HG03442 (cell line): ENCODE data around the gene ANKRD33B.

Experiments
- ATAC-seq: cut with Tn5 transposase; IDR thresholded peaks from one replicate; pipeline ENCODE4 v1.9.1; 2021; ENCODE audit warnings: mild to moderate bottlenecking, moderate library complexity; ENCODE audit not compliant: unreplicated experiment

Gene ANKRD33B

DNA sequence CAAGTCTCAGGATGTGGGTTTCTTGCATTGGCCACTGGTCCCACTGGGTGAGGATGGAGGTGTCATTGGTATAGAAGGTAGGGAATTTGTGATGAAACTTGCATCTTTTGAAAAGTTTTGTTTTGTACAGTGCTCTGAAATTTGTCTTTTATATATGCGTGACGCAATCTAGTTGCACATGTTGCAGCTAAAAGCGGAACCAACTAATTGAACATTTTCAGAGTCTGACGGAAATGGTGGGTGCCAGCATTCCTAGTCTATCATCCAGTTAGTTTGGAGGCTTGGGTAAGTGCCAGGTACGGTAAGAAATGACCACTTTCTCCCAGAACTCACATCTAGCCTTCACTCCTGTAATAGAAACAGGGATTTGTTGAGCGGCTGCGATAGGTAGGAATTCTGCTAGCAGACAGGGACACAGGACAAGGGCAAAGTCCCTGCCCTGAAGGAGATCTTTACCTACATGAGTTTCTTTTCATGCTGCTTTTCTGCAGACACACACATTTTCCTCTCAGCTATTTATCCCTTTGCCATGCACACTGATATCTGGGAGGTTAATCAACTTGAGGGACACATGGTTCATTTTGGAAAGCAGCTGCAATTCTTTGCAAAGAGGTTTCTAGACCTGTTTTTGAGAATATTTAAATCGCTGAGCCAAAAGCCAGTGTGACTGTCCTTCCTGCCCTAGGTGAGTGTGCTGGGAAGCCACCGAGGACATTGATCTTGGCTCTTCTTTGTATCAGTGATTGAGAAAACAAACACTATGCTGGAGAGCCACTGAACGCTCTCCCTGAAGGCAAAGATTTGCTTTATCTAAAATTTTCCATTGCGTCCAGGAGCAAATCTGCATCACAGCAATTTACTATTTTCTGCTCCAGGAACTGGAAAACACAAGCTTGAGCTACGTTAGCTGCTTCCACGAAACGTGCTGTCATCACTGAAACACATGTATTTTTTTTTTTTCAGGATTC is 107.5 kb downstream of the ANKRD33B start:
- no peak for ATAC-seq

- ATAC-seq = no peak
Observed at GRCh38 chr5:10672146-10673016, 108.5 kb downstream of the ANKRD33B start.

GRCh38 chr5:10673017-10673389 is 109.1 kb downstream of the ANKRD33B start:
- no peak for ATAC-seq

- ATAC-seq = no peak
Observed at GRCh38 chr5:10673407-10673806, 109.5 kb downstream of the ANKRD33B start.

GRCh38 chr5:10674096-10674495 is 110.2 kb downstream of the ANKRD33B start:
- ATAC-seq = no peak

DNA sequence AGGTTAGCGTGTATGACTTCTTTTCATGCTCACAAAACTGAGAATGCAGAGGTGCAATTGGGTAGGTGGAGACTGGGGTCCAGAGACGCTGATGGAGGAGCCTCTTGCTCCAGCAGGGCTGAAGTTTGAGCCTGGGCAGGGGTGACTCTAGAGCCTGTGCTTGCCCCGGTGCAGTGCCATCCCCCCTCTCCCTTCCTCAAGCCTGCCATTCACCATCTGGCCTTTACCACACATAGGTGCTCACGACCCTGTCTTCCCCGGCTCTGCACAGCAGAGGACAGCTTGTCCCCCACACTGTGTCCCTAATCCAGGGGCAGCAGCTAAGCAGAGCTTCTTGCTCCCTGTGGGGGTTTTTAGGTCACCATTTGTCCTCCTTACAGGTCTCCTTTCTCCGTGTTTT is 110.7 kb downstream of the ANKRD33B start:
- ATAC-seq = no peak

GRCh38 chr5:10675177-10675700 is 111.4 kb downstream of the ANKRD33B start:
- ATAC-seq = no peak

- no peak for ATAC-seq
Observed at GRCh38 chr5:10676224-10676623, 112.4 kb downstream of the ANKRD33B start.

- ATAC-seq = no peak
Observed at GRCh38 chr5:10676946-10677345, 113.1 kb downstream of the ANKRD33B start.

GRCh38 chr5:10677533-10677932 is 113.7 kb downstream of the ANKRD33B start:
- no peak for ATAC-seq

DNA sequence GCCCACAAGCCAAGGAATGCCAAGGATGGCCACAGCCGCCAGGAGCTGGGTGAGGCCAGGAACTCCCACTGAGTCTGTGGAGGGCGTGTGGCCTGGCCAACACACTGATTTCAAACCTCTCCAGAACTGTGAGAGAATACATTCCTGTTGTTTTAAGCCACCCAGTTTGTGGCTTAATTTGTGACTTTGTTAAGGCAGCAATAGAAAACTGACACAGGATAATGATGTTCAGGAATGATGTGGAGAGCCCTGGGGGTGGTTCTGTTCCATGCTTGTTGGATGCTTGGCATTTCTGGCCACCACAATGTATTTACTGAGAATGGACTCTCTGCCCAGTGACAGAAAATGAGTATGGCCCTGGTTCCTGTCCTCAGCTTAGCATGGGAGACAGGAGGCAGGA is 114.4 kb downstream of the ANKRD33B start:
- no peak for ATAC-seq

DNA sequence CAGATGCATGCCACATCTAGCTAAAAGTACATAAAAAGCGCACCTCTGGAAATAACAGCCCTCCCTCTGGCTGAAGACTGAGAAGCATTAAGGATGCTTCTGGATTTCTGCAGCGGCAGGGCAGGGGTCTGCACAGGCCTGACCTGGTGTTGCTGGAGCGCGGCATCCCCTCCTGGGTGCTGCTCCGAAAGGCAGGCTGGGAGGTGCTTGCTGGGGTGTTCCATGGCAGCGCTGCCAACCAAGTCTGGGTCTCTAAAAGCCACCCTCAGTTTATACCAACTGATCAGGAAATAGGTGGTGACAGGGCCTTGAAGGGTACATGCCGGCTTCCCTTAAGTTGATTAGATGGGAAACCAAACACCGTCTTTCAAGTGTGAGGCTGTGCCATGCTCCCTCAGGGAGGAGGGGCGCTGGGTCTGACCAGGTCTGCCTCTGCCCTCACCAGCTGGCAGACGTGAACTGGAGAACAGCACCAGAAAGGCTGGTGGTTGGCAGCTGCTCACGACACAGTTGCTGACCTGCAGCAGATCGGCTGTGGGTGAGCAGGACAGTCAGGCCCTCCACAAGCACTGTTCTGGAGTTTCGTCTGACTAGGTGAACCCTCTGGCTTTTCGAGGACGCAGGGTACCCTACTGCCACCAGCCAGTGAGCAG is 115.6 kb downstream of the ANKRD33B start:
- ATAC-seq = no peak

GRCh38 chr5:10680876-10681481 is 117.1 kb downstream of the ANKRD33B start:
- ATAC-seq = no peak

GRCh38 chr5:10681731-10682679 is 118.1 kb downstream of the ANKRD33B start:
- ATAC-seq = no peak

DNA sequence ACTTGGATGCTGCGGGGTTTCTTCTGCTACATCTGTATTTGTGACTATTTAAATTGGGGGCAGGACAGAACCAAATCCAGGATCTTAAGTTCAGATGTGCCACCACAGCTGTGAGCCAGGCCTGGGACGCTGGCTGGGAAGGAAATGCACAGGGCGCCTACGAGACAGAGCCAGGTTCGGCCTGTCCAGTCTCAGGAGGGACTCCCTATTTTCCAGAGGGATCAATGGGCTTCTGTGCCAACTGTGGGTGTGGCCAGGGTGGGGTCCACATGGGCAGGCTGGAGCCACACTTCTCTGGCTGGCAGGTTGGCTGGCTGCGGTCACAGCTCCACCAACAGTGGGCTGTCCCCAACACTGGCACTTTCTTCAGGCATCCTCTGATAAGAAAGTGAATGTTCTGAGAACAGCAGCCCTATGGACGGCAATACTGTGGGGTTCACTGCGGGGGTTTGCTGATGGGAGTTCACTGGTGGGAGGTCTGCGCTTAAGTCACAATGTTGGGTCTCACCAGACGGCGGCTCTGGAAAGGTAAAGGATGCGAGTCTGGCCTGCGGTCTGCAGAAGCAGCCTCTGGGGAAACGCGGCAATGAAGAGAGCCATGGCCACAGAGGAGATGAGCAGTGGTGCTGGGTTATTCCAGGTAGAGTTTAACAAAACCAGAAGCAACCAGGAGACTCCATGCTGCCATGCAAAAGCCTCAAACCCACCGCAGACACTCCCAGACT is 119.1 kb downstream of the ANKRD33B start:
- ATAC-seq = no peak

DNA sequence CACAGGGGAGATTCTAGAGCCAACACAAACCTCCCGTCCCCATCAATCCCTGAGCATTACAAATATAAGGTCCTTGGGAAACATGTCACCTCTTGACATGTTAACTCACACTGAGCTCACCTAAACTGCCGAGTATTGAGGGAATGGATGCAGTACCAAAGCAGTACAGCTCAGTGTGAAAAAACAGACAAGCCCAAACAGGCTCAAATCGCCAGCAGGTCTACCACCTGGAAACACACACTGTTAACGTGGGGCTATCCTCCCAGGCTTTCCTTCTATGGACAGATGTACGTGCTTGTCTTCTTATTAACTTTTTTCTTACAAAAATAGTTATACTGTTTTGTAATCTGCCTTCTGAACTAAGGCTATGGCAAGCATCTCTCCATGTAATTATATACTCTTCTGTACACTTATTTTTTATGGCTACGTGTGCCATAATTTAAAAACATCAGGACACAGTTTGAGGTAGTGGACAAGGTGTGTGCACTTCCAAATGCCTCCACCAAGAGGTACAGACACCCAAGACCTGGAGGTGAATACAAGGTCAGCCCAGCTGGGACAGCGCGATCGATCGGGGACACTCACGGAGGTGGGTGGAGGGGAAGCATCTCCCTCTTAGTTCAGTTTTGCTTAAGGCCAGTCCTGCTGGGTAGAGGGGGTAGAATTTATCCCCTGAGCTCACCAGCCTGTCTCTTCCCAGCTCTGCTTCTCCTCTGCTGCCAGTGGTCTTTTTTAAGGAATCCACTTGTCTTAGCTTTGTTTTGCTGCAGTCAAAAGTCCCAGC is 120.6 kb downstream of the ANKRD33B start:
- peak; percentile 64 for ATAC-seq

- peak; percentile 69 for ATAC-seq
Observed at GRCh38 chr5:10685115-10685521, 121.2 kb downstream of the ANKRD33B start.

DNA sequence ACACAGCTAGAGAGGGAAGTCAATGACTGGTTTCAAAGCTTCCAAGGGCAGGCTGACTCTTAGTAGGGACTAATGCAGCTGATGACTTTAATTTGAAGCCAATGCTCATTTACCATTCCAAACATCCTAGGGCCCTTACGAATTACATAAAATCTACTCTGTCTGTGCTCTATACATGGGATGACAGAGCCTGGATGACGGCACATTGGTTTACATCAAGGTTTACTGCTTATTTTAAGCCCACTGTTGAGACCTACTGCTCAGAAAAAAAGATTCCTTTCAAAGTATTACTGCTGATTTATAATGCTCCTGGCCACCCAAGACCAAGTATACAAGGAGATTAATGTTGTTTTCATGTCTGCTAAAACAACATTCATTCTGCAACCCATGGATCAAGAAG is 123.0 kb downstream of the ANKRD33B start:
- ATAC-seq = no peak
